ENCODE data around the gene BAD.

The BAD gene

GRCh38 chr11:64224891-64225607, 59.4 kb downstream of the BAD start:
- in situ Hi-C loops (cut with MboI; ENCODE audit: low pct_unique_long_range_greater_than_20kb, low sequenced_read_pairs): no loop called here
- DNase-seq: no peak

DNA sequence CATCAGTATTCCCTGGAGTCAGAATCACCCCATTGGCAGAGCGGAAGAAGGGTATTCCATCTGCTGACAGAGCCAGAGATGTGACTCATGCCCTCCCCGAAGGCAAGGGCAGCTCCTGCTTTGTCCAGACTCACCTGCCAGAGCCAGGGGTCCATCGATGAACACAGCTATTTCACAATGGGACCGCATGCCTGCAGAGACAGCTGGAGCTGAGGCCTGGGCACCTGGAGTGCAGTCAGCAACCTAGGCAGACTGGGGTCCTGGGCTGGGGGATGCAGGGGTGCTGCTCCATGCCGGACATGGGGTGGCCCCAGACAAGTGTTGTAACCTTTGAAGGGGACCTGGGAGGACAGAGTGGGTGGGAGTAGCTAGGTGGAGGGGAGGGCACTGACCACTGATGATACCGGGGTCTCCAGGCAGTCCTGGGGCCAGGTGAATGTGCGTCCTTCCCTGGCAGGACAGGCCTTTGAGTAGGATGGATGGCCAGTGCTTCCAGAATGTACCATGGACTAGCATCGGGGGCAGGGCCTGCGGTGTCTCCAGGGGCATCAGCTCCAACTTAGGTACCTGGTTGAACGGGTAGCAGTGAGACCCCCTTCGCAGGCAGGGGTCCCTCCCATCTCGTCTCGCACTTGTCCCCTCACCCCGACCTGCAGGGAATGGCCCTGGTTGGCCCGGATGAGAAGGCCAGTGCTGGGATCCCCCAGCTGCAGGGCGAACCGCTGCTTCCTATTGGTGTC, 60.1 kb downstream of the BAD start:
- in situ Hi-C loops (cut with MboI; ENCODE audit: low pct_unique_long_range_greater_than_20kb, low sequenced_read_pairs): no loop called here
- DNase-seq: no peak

GRCh38 chr11:64223001-64223651, 61.3 kb downstream of the BAD start:
- in situ Hi-C loops (cut with MboI; ENCODE audit: low pct_unique_long_range_greater_than_20kb, low sequenced_read_pairs): no loop called here
- DNase-seq: no peak

DNA sequence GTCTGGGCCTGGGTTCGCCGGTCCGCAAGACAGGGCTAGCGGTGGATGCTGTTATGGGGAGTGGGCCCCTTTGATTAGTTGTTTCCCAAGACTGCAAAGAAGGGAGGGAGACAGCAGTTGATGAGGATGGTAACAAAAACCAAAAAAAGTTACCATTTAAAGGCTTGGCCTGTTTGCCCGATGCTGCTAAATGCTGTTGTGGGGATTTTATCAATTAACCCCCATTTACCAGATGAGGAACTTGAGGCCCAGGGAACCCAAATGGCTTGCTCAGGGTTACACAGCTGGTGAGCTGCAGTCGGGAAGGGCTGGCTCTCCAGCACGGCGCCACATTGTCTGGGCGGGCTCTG, 61.8 kb downstream of the BAD start:
- DNase-seq: no peak

DNA sequence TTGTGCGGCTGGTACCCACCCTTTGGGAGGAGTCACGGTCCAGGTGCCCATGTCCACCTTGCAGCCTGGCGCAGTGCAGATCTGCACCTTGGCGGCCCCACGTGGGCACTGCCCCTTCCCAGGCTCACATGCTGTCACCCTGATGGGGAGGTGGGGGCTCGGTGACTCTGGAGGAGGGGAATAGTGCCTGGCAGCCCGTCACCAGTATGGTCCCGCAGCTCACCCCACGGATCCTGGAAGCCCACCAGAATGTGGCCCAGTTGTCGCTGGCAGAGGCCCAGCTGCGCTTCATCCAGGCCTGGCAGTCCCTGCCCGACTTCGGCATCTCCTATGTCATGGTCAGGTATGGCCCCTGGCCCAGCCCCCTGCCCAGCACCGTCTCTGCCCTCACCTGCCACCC, 63.7 kb downstream of the BAD start:
- DNase-seq: no peak
- in situ Hi-C loops (cut with MboI; ENCODE audit: low pct_unique_long_range_greater_than_20kb, low sequenced_read_pairs): no loop called here

More for the DNA sequence above, 61.8 kb downstream of the BAD start:
- in situ Hi-C loops (cut with MboI; ENCODE audit: low pct_unique_long_range_greater_than_20kb, low sequenced_read_pairs): no loop called here

- in situ Hi-C loops (cut with MboI; ENCODE audit: low pct_unique_long_range_greater_than_20kb, low sequenced_read_pairs): no loop called here
- no peak for DNase-seq
Observed at GRCh38 chr11:64220271-64220670, 64.2 kb downstream of the BAD start.
